HG03354 (cell line): ENCODE data around the gene CCDC13.

Source experiments
- ATAC-seq: cut with Tn5 transposase; IDR thresholded peaks from one replicate; pipeline ENCODE4 v1.9.1; 2021; ENCODE audit warnings: mild to moderate bottlenecking; ENCODE audit not compliant: unreplicated experiment, poor library complexity, severe bottlenecking

CCDC13 gene

GRCh38 chr3:42801048-42801620 is 28.1 kb upstream of the CCDC13 start:
- no peak for ATAC-seq

- ATAC-seq, result no peak
These were observed 27.2 kb upstream of the CCDC13 start for GRCh38 chr3:42800251-42800650.

GRCh38 chr3:42799376-42799775 is 26.3 kb upstream of the CCDC13 start:
- no peak for ATAC-seq

GRCh38 chr3:42796332-42796885 is 23.4 kb upstream of the CCDC13 start:
- no peak for ATAC-seq

GRCh38 chr3:42795621-42796181 is 22.6 kb upstream of the CCDC13 start:
- ATAC-seq, result no peak

- ATAC-seq, result no peak
These were observed 17.7 kb upstream of the CCDC13 start for GRCh38 chr3:42790714-42791229.

GRCh38 chr3:42786631-42787030 is 13.6 kb upstream of the CCDC13 start:
- no peak for ATAC-seq

- ATAC-seq, result no peak
These were observed 13.2 kb upstream of the CCDC13 start for GRCh38 chr3:42786212-42786611.

- peak; percentile 69 for ATAC-seq
These were observed 8.0 kb upstream of the CCDC13 start for GRCh38 chr3:42780892-42781700.

GRCh38 chr3:42780398-42780797 is 7.3 kb upstream of the CCDC13 start:
- no peak for ATAC-seq

- ATAC-seq, result no peak
These were observed 5.6 kb upstream of the CCDC13 start for GRCh38 chr3:42778644-42779043.

- ATAC-seq, result peak; percentile 6
These were observed 327 bp upstream of the CCDC13 start for GRCh38 chr3:42773409-42773751.

GRCh38 chr3:42771271-42771670 is 1.8 kb downstream of the CCDC13 start:
- no peak for ATAC-seq

GRCh38 chr3:42769477-42770131 is 3.4 kb downstream of the CCDC13 start:
- ATAC-seq, result no peak

- ATAC-seq, result no peak
These were observed 8.3 kb downstream of the CCDC13 start for GRCh38 chr3:42764561-42765295.

GRCh38 chr3:42764115-42764514 is 8.9 kb downstream of the CCDC13 start:
- no peak for ATAC-seq

- peak; percentile 71 for ATAC-seq
These were observed 10.0 kb downstream of the CCDC13 start for GRCh38 chr3:42763021-42763420.

GRCh38 chr3:42762046-42762724 is 10.9 kb downstream of the CCDC13 start:
- ATAC-seq, result no peak

- no peak for ATAC-seq
These were observed 14.9 kb downstream of the CCDC13 start for GRCh38 chr3:42758126-42758525.
